GM13977 (cell line): ENCODE results near the gene VCY1B.
"Not testable (repeated sequence)": the region's sequence is repeated elsewhere in the genome, so short reads cannot be mapped to it uniquely, and the experiment has no call there.

Source experiments
- DNase-seq: peaks from one replicate; pipeline ENCODE4 v3.0.0; 2012; ENCODE audit warnings: low spot score
- CTCF ChIP-seq: IDR thresholded peaks from 2 replicates; pipeline ENCODE4 v1.5.1; 2012; ENCODE audit warnings: mild to moderate bottlenecking, control low read depth; ENCODE audit not compliant: insufficient read depth; ENCODE audit errors: extremely low read depth, missing control alignments
- in situ Hi-C: fragments of 300-500 bp; cut with MboI; formaldehyde crosslinking; loops from one replicate; pipeline ENCODE4 v1.12.0; 2022; ENCODE audit warnings: low sequenced_read_pairs, low pct_unique_long_range_greater_than_20kb, mixed read lengths, inconsistent platforms; ENCODE audit not compliant: unreplicated experiment

Gene VCY1B

GRCh38 chrY:14055927-14056326 lies at the start of gene VCY1B:
Gene VCY1B, plus strand, starts transcription at chrY:14056227. Its CDS starts 63 bp downstream, at chrY:14056290.
- DNase-seq, in situ Hi-C loops: not testable (repeated sequence)

GRCh38 chrY:14011916-14012315 lies 44.1 kb upstream of the VCY1B start:
- DNase-seq, in situ Hi-C loops: not testable (repeated sequence)

GRCh38 chrY:14030395-14030794 lies 25.6 kb upstream of the VCY1B start:
- DNase-seq, in situ Hi-C loops: not testable (repeated sequence)

- DNase-seq: no peak
- TF ChIP-seq CTCF: no peak
- in situ Hi-C loops: no loop called here
Observed at GRCh38 chrY:14085877-14086276, 29.9 kb downstream of the VCY1B start.
